GM23338 (cell line): ENCODE data around the gene NARS2. TPM values are rescaled to one million over a fixed set of nuclear protein-coding genes. Genes with fewer than 3 reads are reported as not detected.

ENCODE experiments used
- ATAC-seq: fragments of 200-7000 bp; cut with Tn5 transposase; 3 replicates; pipeline ENCODE4 v1.9.1; 2020
- DNase-seq: peaks from one replicate; pipeline ENCODE4 v3.0.0-alpha.2; 2015; ENCODE audit warnings: low spot score
- H2AFZ ChIP-seq: fragments of 200-600 bp; sonication (generic); 2 replicates; pipeline ENCODE4 v1.8.0; 2016; ENCODE audit warnings: antibody characterized with exemption, mild to moderate bottlenecking, moderate library complexity
- H3F3A ChIP-seq: fragments of 200-600 bp; sonication (generic); replicated peaks from 2 replicates; pipeline ENCODE4 v1.8.0; 2017; ENCODE audit warnings: antibody characterized with exemption, mixed run types, low read depth
- H3K27ac ChIP-seq: fragments of 200-600 bp; sonication (generic); 2 replicates; pipeline ENCODE4 v1.6.1; 2016; ENCODE audit warnings: low read depth
- H3K27me3 ChIP-seq: fragments of 200-600 bp; sonication (generic); 2 replicates; pipeline ENCODE4 v1.8.0; 2016; ENCODE audit warnings: mild to moderate bottlenecking, mixed run types, moderate library complexity; ENCODE audit not compliant: insufficient read depth
- H3K36me3 ChIP-seq: fragments of 200-600 bp; sonication (generic); 2 replicates; pipeline ENCODE4 v1.8.0; 2016; ENCODE audit warnings: mild to moderate bottlenecking; ENCODE audit not compliant: insufficient read depth
- H3K4me1 ChIP-seq: fragments of 200-600 bp; sonication (generic); 2 replicates; pipeline ENCODE4 v1.8.0; 2016; ENCODE audit warnings: mild to moderate bottlenecking, moderate library complexity; ENCODE audit not compliant: insufficient read depth
- H3K4me2 ChIP-seq: fragments of 200-600 bp; sonication (generic); 2 replicates; pipeline ENCODE4 v1.7.1; 2017; ENCODE audit warnings: mixed run types
- H3K4me3 ChIP-seq: fragments of 200-600 bp; sonication (generic); 2 replicates; pipeline ENCODE4 v1.6.1; 2016; ENCODE audit warnings: mixed run types
- H3K79me2 ChIP-seq: fragments of 200-600 bp; sonication (generic); replicated peaks from 2 replicates; pipeline ENCODE4 v1.8.0; 2017; ENCODE audit warnings: mild to moderate bottlenecking; ENCODE audit not compliant: insufficient read depth
- H3K9me2 ChIP-seq: fragments of 200-600 bp; sonication (generic); 2 replicates; pipeline ENCODE4 v1.8.0; 2017; ENCODE audit not compliant: insufficient read depth
- H4K20me1 ChIP-seq: fragments of 200-600 bp; sonication (generic); replicated peaks from 2 replicates; pipeline ENCODE4 v1.8.0; 2017; ENCODE audit warnings: mild to moderate bottlenecking; ENCODE audit not compliant: insufficient read depth
- H3K27ac Mint-ChIP-seq: 2 replicates; pipeline ENCODE4 v1.8.0; 2020; ENCODE audit warnings: inconsistent platforms, mild to moderate bottlenecking, moderate library complexity, mixed read lengths
- H3K27me3 Mint-ChIP-seq: 3 replicates; pipeline ENCODE4 v1.8.0; 2022; ENCODE audit warnings: low read depth, mild to moderate bottlenecking, moderate library complexity, mixed read lengths, inconsistent platforms; ENCODE audit not compliant: insufficient read depth, poor library complexity
- H3K36me3 Mint-ChIP-seq: 3 replicates; pipeline ENCODE4 v1.8.0; 2021; ENCODE audit warnings: low read depth, mild to moderate bottlenecking, inconsistent platforms, moderate library complexity, mixed read lengths
- H3K4me1 Mint-ChIP-seq: 3 replicates; pipeline ENCODE4 v1.8.0; 2020; ENCODE audit warnings: mild to moderate bottlenecking, inconsistent platforms, mixed read lengths
- H3K4me3 Mint-ChIP-seq: 3 replicates; pipeline ENCODE4 v1.8.0; 2021; ENCODE audit warnings: moderate library complexity, mild to moderate bottlenecking, inconsistent platforms, mixed read lengths
- H3K9me3 Mint-ChIP-seq: 3 replicates; pipeline ENCODE4 v1.8.0; 2020; ENCODE audit warnings: moderate library complexity, mild to moderate bottlenecking, inconsistent platforms, mixed read lengths
- CREB1 ChIP-seq: fragments of 250-450 bp; sonication (Bioruptor Pico); IDR thresholded peaks from 2 replicates; pipeline ENCODE4 v1.5.0; 2020; ENCODE audit warnings: low read depth, mild to moderate bottlenecking, moderate library complexity
- CTCF ChIP-seq, 2 experiments: fragments of 200-600 bp in 1 of 2; sonication (generic) in 1 of 2; conservative IDR thresholded peaks; 2 replicates each; pipeline versions ENCODE4 v1.5.1 to v1.6.1; 2016 to 2017; ENCODE audit warnings: antibody characterized with exemption in 2 of 2, low read depth in 2 of 2, mild to moderate bottlenecking in 2 of 2, moderate library complexity in 1 of 2
- ETS1 ChIP-seq: IDR thresholded peaks from 2 replicates; pipeline ENCODE4 v1.6.1; 2016; ENCODE audit warnings: antibody characterized with exemption
- EZH2phosphoT487 ChIP-seq: fragments of 200-600 bp; sonication (generic); IDR thresholded peaks from one replicate; pipeline ENCODE4 v1.8.1; 2018; ENCODE audit warnings: antibody characterized with exemption; ENCODE audit not compliant: unreplicated experiment
- JUNB ChIP-seq: IDR thresholded peaks from one replicate; pipeline ENCODE4 v1.6.1; 2016; ENCODE audit warnings: antibody characterized with exemption; ENCODE audit not compliant: unreplicated experiment
- NANOG ChIP-seq: IDR thresholded peaks from 2 replicates; pipeline ENCODE4 v1.6.1; 2016; ENCODE audit warnings: antibody characterized with exemption, borderline replicate concordance
- POLR2AphosphoS5 ChIP-seq: IDR thresholded peaks from 2 replicates; pipeline ENCODE4 v1.6.1; 2016; ENCODE audit warnings: antibody characterized with exemption, low read depth
- REST ChIP-seq: IDR thresholded peaks from one replicate; pipeline ENCODE4 v1.6.1; 2018; ENCODE audit warnings: antibody characterized with exemption; ENCODE audit not compliant: unreplicated experiment
- STAT1 ChIP-seq: IDR thresholded peaks from one replicate; pipeline ENCODE4 v1.6.1; 2016; ENCODE audit warnings: antibody characterized with exemption; ENCODE audit not compliant: unreplicated experiment
- ZNF114 ChIP-seq: fragments of 250-450 bp; sonication (Bioruptor Pico); IDR thresholded peaks from 2 replicates; pipeline ENCODE4 v1.5.0; 2020; ENCODE audit warnings: mild to moderate bottlenecking, moderate library complexity
- ZNF331 ChIP-seq: fragments of 250-450 bp; sonication (Bioruptor Pico); IDR thresholded peaks from 2 replicates; pipeline ENCODE4 v1.5.0; 2020; ENCODE audit warnings: low read depth, mild to moderate bottlenecking, moderate library complexity
- polyA plus RNA-seq: library from polyadenylated mRNA; unstranded; fragments of >200 nt; fragmentation: Nextera tagmentation; extraction: Ambion mirVana; gene quantifications from 2 replicates; pipeline ENCODE4 v1.2.1, GENCODE V29; 2016
- total RNA-seq: library from RNA; depleted of rRNA; stranded (reverse); fragments of >200 nt; shearing (Covaris generic); gene quantifications from 2 replicates; pipeline ENCODE4 v1.2.3, GENCODE V29; 2014

The NARS2 gene
- total and polyA plus RNA-seq, 2 experiments from 2014 or later: 45.7 to 62.0 TPM

GRCh38 chr11:78406568-78407196 is 168.0 kb downstream of the NARS2 start:
- H3K9me3 Mint-ChIP-seq: peaks cover 13% of the 10 kb centered on the region
- TF ChIP-seq STAT1: no peak
- TF ChIP-seq CREB1: no peak
- TF ChIP-seq ETS1: no peak
- TF ChIP-seq CTCF (conservative IDR thresholded peaks at IDR 0.05; ENCODE audit: low read depth in 2 of 2): no peak
- no peak for TF ChIP-seq NANOG
- TF ChIP-seq JUNB: no peak
- Histone ChIP-seq H3K79me2 (peaks cover 7% of the 10 kb centered on the region; the same call in 1 of the 2 replicates), H2AFZ (no peak overlapping the region), H3K4me2 (no peak overlapping the region), H3K27me3 (no peaks in the 10 kb centered on the region), H3K4me3 (no peak overlapping the region), H3F3A (no peaks in the 10 kb centered on the region), H3K36me3 (no peaks in the 10 kb centered on the region), H3K4me1 (no peaks in the 10 kb centered on the region), H3K9me2 (no peaks in the 10 kb centered on the region), H4K20me1 (no peaks in the 10 kb centered on the region; the same call in 1 of the 2 replicates), H3K27ac (no peak overlapping the region)
- peaks cover 9% of the 10 kb centered on the region for H3K36me3 Mint-ChIP-seq
- no peak overlapping the region for H3K4me3 Mint-ChIP-seq
- DNase-seq: no peak
- H3K4me1 Mint-ChIP-seq: no peaks in the 10 kb centered on the region
- H3K27me3 Mint-ChIP-seq: peaks cover 8% of the 10 kb centered on the region
- ATAC-seq: no peak
- H3K27ac Mint-ChIP-seq: no peak overlapping the region

GRCh38 chr11:78405805-78406204 is 168.9 kb downstream of the NARS2 start:
- H3K4me3 Mint-ChIP-seq: no peak overlapping the region
- no peak for TF ChIP-seq CTCF (conservative IDR thresholded peaks at IDR 0.05; ENCODE audit: low read depth in 2 of 2)
- no peak for TF ChIP-seq ZNF114
- no peak for TF ChIP-seq JUNB
- TF ChIP-seq POLR2AphosphoS5: no peak
- TF ChIP-seq ZNF331: no peak
- TF ChIP-seq REST: no peak
- TF ChIP-seq EZH2phosphoT487: no peak
- no peak for TF ChIP-seq ETS1

More at GRCh38 chr11:78405805-78406204, 168.9 kb downstream of the NARS2 start:
- H3F3A ChIP-seq: no peaks in the 10 kb centered on the region
- no peaks in the 10 kb centered on the region for H3K9me2 ChIP-seq
- no peaks in the 10 kb centered on the region for H3K36me3 ChIP-seq
- Mint-ChIP-seq H3K9me3 (peaks cover 13% of the 10 kb centered on the region), H3K4me1 (peaks cover 4% of the 10 kb centered on the region; the same call in 1 of the 3 replicates), H3K27me3 (peaks cover 9% of the 10 kb centered on the region), H3K27ac (no peak overlapping the region), H3K36me3 (peaks cover 9% of the 10 kb centered on the region)
- no peak overlapping the region for H3K4me3 ChIP-seq
- no peaks in the 10 kb centered on the region; the same call in 1 of the 2 replicates for H4K20me1 ChIP-seq
- no peak overlapping the region for H2AFZ ChIP-seq
- ATAC-seq (no peak), DNase-seq (no peak)
- no peak overlapping the region for H3K27ac ChIP-seq
- peaks cover 7% of the 10 kb centered on the region; the same call in 1 of the 2 replicates for H3K79me2 ChIP-seq
- no peaks in the 10 kb centered on the region for H3K4me1 ChIP-seq
- no peaks in the 10 kb centered on the region for H3K27me3 ChIP-seq
- no peak overlapping the region for H3K4me2 ChIP-seq
